Measurements from ENCODE around the gene RNF114. TPM values are rescaled to one million over a fixed set of nuclear protein-coding genes. Genes with fewer than 3 reads are reported as not detected.

The RNF114 gene
- total RNA-seq, 4 donors from 2014 or later: 73.2 to 102 (median 79.7) TPM

- DNase-seq: no peak
- intact Hi-C loops (cut with DNase I): no loop called here
- TF ChIP-seq CTCF (IDR thresholded peaks at IDR 0.05): no peak
- TF ChIP-seq POLR2A (IDR thresholded peaks at IDR 0.05): no peak
- peaks cover 0 to 28% (median 0%) of the 10 kb centered on the region in 3 donors for H3K4me1 ChIP-seq
- WGBS, 2 donors: 76 to 87% methylated on average over 6 of the region's 6 CpGs
- no peak overlapping the region for H3K27ac ChIP-seq
- H3K4me3 ChIP-seq: no peak overlapping the region
- H3K36me3 ChIP-seq: no peaks in the 10 kb centered on the region
- H3K27me3 ChIP-seq: no peaks in the 10 kb centered on the region
- H3K9me3 ChIP-seq: no peaks in the 10 kb centered on the region
These were observed 40.0 kb upstream of the RNF114 start for GRCh38 chr20:49896204-49896603.

- no peak for DNase-seq
- 66 to 75% methylated on average over 9 to 10 of the region's 10 CpGs for WGBS, 2 donors
- TF ChIP-seq CTCF (IDR thresholded peaks at IDR 0.05) (no peak), POLR2A (IDR thresholded peaks at IDR 0.05) (no peak)
- Histone ChIP-seq H3K27me3 (no peaks in the 10 kb centered on the region), H3K4me3 (no peak overlapping the region), H3K27ac (no peak overlapping the region), H3K4me1 (no peaks in the 10 kb centered on the region), H3K9me3 (no peaks in the 10 kb centered on the region), H3K36me3 (peaks cover 0 to 15% (median 0%) of the 10 kb centered on the region in 3 donors)
- intact Hi-C loops (cut with DNase I): no loop called here
These were observed 36.4 kb upstream of the RNF114 start for GRCh38 chr20:49899541-49900383.

- Histone ChIP-seq H3K4me3 (no peak overlapping the region), H3K27ac (no peak overlapping the region), H3K4me1 (no peaks in the 10 kb centered on the region), H3K9me3 (no peaks in the 10 kb centered on the region), H3K36me3 (peaks cover 8 to 33% (median 11%) of the 10 kb centered on the region in 3 donors), H3K27me3 (no peaks in the 10 kb centered on the region)
- WGBS, 2 donors: 75 to 100% methylated on average over 1 to 5 of the region's 5 CpGs
- intact Hi-C loops (cut with DNase I): no loop called here
- no peak for TF ChIP-seq CTCF (IDR thresholded peaks at IDR 0.05)
- no peak for TF ChIP-seq POLR2A (IDR thresholded peaks at IDR 0.05)
- DNase-seq: no peak
These were observed 34.6 kb upstream of the RNF114 start for GRCh38 chr20:49901588-49901987.

- Histone ChIP-seq H3K9me3 (no peaks in the 10 kb centered on the region), H3K27me3 (no peaks in the 10 kb centered on the region), H3K27ac (no peak overlapping the region), H3K36me3 (peaks cover 18 to 64% (median 21%) of the 10 kb centered on the region in 3 donors), H3K4me1 (peaks cover 0 to 5% (median 0%) of the 10 kb centered on the region in 3 donors), H3K4me3 (no peak overlapping the region)
- intact Hi-C loops (cut with DNase I): no loop called here
- 83 to 90% methylated on average over 14 to 16 of the region's 17 CpGs for WGBS, 2 donors
- TF ChIP-seq CTCF (IDR thresholded peaks at IDR 0.05) (no peak), POLR2A (IDR thresholded peaks at IDR 0.05) (no peak)
- DNase-seq: no peak
These were observed 31.6 kb upstream of the RNF114 start for GRCh38 chr20:49904440-49905214.

Measured in esophagus squamous epithelium (tissue), 5 donors.